ENCODE data around the gene MROH2A.

The MROH2A gene

GRCh38 chr2:233761040-233761769 lies 16.9 kb upstream of the MROH2A start:
- no peak for DNase-seq

GRCh38 chr2:233764264-233764663 lies 13.9 kb upstream of the MROH2A start:
- no peak for DNase-seq

- DNase-seq, result no peak
These were observed 13.4 kb upstream of the MROH2A start for GRCh38 chr2:233764761-233765160.

GRCh38 chr2:233766416-233766815 lies 11.7 kb upstream of the MROH2A start:
- no peak for DNase-seq

- no peak for DNase-seq
These were observed 10.1 kb upstream of the MROH2A start for GRCh38 chr2:233768076-233768475.

- DNase-seq, result no peak
These were observed 8.9 kb upstream of the MROH2A start for GRCh38 chr2:233769260-233769659.

- no peak for DNase-seq
These were observed 6.0 kb upstream of the MROH2A start for GRCh38 chr2:233772153-233772552.

GRCh38 chr2:233772583-233772982 lies 5.5 kb upstream of the MROH2A start:
- DNase-seq, result no peak

GRCh38 chr2:233773854-233774253 lies 4.3 kb upstream of the MROH2A start:
- DNase-seq, result no peak

- no peak for DNase-seq
These were observed 2.7 kb upstream of the MROH2A start for GRCh38 chr2:233775414-233775813.

- DNase-seq, result no peak
These were observed 1.6 kb downstream of the MROH2A start for GRCh38 chr2:233779722-233780121.

GRCh38 chr2:233780771-233781170 lies 2.6 kb downstream of the MROH2A start:
- no peak for DNase-seq

- no peak for DNase-seq
These were observed 11.4 kb downstream of the MROH2A start for GRCh38 chr2:233789554-233789953.

GRCh38 chr2:233791151-233791882 lies 13.2 kb downstream of the MROH2A start:
- DNase-seq, result no peak

GRCh38 chr2:233791883-233792329 lies 13.8 kb downstream of the MROH2A start:
- no peak for DNase-seq

- DNase-seq, result no peak
These were observed 14.6 kb downstream of the MROH2A start for GRCh38 chr2:233792720-233793119.

GRCh38 chr2:233793465-233794127 lies 15.5 kb downstream of the MROH2A start:
- no peak for DNase-seq

GRCh38 chr2:233794128-233794658 lies 16.1 kb downstream of the MROH2A start:
- DNase-seq, result no peak

- no peak for DNase-seq
These were observed 17.6 kb downstream of the MROH2A start for GRCh38 chr2:233795735-233796171.

GRCh38 chr2:233796254-233796653 lies 18.1 kb downstream of the MROH2A start:
- no peak for DNase-seq

GRCh38 chr2:233798335-233799086 lies 20.4 kb downstream of the MROH2A start:
- DNase-seq, result no peak

GRCh38 chr2:233799087-233799665 lies 21.0 kb downstream of the MROH2A start:
- no peak for DNase-seq
